Activated CD4-positive, alpha-beta T cell treated with anti-CD3 and anti-CD28 coated beads for 48 hours (primary cell): ENCODE measurements around the gene ELP1.

Experiments used
- DNase-seq: peaks from one replicate; pipeline ENCODE4 v3.0.0-alpha.2; 2020

The ELP1 gene

DNA sequence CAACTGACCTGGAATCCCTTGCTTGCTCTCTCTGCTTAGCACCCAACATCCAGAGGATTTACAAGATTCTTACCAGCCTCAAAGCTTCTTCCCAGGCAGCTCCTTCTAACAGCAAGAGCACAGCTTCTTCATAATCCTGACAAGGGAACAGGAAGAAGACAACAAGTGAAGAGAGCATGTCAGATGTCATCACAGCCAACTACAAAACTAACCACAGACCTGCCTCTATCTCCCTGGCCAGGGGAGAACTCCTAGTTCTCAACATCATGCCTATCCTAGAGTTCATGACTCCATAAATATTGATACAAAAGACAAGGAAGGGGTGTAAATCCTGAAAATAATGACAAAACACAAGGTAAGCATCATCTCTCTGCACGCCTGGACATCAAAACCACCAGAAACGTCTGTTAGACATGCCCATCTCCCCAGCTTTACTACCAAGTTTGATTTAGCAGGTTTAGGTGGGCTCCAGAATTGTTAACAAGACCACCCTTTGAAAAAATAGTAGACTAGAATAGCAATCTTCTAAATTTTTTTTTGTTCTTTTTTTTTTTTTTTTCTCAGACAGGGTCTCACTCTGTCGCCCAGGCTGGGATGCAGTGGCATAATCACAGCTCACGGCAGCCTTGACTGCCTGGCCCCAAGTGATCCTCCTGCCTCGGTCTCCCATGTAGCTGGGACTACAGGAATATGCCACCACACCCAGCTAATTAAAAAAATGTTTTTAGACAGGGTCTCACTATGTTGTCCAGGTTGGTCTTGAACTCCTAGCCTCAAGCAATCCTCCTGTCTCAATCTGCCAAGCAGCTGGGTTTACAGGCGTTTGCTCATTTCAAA is 51.7 kb downstream of the ELP1 start:
- DNase-seq, result no peak

- DNase-seq, result no peak
Measured at GRCh38 chr9:108880738-108881316, 53.1 kb downstream of the ELP1 start.

DNA sequence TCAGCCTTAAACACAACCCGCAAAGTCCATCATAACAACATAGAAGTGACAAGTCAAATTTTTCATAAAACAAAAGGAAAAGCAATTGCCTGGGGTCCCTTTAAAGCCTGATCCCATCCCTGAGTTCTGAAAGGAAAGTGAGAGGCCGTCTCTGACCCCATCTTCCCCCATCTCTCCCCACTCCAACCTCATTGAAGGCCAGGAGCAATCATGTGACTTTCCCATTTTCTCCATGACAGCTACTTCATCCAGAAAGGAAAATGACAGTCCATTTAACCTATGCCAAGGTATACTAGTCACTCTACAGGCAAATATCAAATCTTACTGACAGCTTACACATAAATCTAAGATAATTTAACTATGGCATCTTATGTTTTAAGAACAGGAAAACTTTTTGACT is 56.4 kb downstream of the ELP1 start:
- DNase-seq, result no peak

GRCh38 chr9:108876425-108876824 is 57.5 kb downstream of the ELP1 start:
- DNase-seq, result no peak

- DNase-seq, result no peak
Measured at GRCh38 chr9:108874058-108874788, 59.7 kb downstream of the ELP1 start.

- no peak for DNase-seq
Measured at GRCh38 chr9:108869092-108869725, 64.7 kb downstream of the ELP1 start.

DNA sequence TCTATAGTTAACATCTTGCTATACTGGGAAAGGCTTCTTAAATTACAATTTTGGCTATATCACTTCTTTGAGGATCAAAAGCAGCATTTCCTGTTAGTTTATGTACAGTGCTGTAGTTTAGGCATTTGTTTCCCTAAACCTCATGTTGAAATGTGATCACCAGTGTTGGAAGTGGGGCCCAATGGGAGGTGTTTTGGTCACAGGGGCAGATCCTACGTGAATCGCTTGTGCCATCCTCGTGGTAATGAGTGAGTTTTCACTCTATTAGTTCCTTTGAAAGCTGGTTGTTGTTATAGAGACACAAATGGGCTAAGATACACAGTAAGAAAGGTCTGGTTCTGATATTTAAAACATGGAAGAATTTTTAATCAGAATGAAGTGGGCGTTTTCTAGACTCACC is 66.1 kb downstream of the ELP1 start:
- DNase-seq, result no peak

DNA sequence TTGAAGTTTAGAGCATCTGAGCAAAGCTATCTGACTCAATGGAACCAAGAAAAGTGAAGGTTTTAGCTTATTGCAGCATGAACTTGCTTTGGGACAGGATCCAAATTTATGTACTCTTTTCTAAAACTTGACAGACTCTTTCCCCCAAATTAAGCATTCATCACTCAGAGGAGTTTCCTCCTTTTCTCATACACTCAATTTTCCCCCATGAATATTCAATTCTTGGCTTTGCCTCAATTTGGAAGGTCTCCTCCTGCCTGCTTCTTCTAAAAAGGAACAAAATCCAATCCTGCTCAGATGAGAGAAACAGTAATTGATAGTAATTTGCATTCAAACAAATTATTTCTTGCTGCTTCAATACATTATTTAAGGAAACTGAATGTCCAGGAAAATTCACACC is 66.8 kb downstream of the ELP1 start:
- DNase-seq, result no peak

GRCh38 chr9:108866001-108866420 is 67.9 kb downstream of the ELP1 start:
- DNase-seq, result no peak

DNA sequence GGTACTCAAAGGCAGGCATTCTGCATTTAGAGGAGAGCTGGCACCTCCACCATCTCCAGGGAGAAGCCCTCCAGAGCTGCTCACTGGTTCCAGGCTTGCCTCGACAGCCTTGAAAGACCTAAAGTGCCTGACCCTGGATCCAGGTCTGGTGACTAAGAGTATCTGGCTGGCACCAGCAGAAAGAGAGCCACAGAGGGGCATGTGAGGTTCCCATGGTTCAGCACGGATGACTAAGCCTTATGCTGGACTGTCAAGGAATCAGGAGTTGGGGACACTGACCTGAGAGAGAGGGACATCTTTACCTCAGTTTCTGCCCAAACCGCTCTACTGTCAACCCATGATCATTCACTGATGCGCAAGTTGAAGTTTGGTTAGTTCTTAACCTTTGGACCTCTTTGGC is 68.9 kb downstream of the ELP1 start:
- no peak for DNase-seq

- no peak for DNase-seq
Measured at GRCh38 chr9:108864446-108864845, 69.5 kb downstream of the ELP1 start.

DNA sequence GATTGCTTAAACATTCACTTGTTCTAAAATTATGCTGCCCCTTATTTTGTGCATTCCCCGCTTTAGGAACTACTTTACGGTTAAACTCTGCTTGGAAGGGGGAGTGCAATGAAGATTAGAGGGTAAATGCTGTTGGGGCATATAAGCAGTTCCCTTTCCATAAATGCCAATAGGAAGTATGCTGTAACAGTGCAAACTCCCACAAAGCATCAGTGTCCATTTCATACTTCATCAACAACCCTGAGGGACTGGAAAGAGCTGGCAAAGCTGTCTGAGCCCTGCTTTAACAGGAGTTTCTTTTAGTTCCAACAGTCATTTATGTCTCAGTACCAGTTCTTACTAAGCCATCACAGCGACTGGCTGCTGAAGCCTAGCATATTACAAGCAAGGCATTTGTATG is 70.0 kb downstream of the ELP1 start:
- DNase-seq, result no peak

GRCh38 chr9:108861997-108862396 is 71.9 kb downstream of the ELP1 start, which contains the start of gene ACTL7A:
ACTL7A (plus strand) TSS chr9:108862266; CDS start chr9:108862323, 57 bp downstream.
- no peak for DNase-seq

DNA sequence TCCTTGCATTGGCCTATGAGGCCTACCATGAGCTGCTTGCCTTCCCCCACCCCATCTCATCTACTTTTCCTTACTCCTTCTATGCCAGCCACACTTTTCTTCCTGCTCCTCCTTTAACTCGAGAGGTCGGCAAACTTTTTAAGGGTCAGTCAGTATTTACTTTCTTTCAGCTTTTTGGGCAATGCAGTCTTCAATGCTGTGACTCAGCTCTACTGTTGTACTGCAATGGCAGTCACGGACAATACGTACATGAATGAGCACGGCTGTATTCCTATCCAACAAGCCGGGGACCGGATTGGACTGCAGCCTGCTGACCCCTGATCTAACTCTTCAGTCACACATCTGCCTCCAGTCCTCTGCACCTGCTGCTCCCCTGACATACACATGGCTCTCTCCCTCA is 72.5 kb downstream of the ELP1 start:
- no peak for DNase-seq

DNA sequence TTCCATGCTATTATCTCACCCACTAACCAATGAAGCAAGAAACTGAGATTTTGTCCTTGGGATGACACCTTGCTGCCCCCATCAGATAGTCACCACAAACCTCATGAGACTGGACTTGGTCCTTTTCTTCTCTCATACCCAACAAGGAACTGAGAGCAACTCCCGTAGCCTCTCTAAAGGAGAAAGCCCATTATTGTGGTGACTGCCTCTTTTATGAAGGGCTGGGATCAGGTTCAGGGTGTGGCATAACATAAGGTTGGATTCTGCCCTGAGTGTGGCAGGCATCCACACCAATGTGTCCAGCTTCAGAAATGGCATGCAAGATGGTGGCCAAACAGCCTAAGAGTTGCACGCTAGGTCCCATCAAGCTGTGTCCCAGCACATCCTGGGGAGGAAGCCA is 73.2 kb downstream of the ELP1 start:
- no peak for DNase-seq

GRCh38 chr9:108860354-108860753 is 73.6 kb downstream of the ELP1 start:
- DNase-seq, result no peak

- no peak for DNase-seq
Measured at GRCh38 chr9:108859459-108860114, 74.3 kb downstream of the ELP1 start.

- DNase-seq, result no peak
Measured at GRCh38 chr9:108857572-108857971, 76.4 kb downstream of the ELP1 start.

DNA sequence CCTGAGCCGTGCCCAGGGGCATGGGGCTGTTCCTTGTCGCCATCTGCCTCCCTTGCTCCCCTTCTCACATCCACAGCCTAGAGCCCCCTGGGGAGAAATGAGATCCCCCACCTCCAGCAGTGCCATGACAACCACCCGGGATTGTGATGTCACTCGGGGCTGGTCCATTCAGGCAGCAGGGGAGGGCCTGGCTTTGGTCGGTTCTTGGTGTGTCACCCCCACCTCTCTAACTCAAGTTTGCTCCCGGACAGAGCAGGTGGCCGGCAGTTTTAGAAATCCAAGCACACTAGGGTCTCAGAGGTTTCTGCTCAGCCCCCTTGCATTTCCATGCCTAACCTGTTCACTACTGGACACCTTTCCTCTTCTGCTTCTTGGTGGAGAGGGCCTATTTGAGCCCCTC is 78.0 kb downstream of the ELP1 start, which contains the start of gene ACTL7B:
TSS of gene ACTL7B (minus strand) at position 99 of the 400 bp plus-strand sequence. CDS start at position 43, 56 bp downstream.
- no peak for DNase-seq

- no peak for DNase-seq
Measured at GRCh38 chr9:108855529-108855886, 78.4 kb downstream of the ELP1 start.

GRCh38 chr9:108854641-108855528 is 79.0 kb downstream of the ELP1 start:
- no peak for DNase-seq

DNA sequence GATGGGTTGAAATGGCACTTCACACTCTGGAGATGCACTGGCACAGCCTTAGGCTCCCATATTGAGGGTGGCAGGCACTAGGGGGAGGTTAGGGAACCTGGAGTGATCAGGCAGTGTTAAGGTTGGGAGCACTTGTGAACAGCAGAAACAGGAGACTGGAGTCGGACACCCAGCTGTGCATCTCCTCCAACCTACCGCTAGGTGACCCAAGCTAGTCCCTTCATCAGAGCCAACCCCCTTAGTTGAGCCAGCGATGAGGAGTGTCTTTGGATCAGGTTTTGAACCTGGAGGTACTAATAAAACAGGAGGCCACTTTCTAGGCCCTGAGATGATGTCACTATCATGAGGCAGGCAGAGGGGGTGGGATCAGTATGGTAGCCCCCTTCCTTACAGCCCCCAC is 79.8 kb downstream of the ELP1 start:
- no peak for DNase-seq
